Ramos (cell line): Measurements from ENCODE around the gene PNMT.
"Not testable (repeated sequence)": the region's sequence is repeated elsewhere in the genome, so short reads cannot be mapped to it uniquely, and the experiment has no call there.

Source experiments
- in situ Hi-C: fragments of 300-500 bp; cut with MboI; formaldehyde crosslinking; loops from one replicate; pipeline ENCODE4 v1.14.3; 2022; ENCODE audit warnings: low sequenced_read_pairs; ENCODE audit not compliant: unreplicated experiment

Gene PNMT

GRCh38 chr17:39683295-39683939 is 15.2 kb downstream of the PNMT start:
- in situ Hi-C loops, result no loop called here

DNA sequence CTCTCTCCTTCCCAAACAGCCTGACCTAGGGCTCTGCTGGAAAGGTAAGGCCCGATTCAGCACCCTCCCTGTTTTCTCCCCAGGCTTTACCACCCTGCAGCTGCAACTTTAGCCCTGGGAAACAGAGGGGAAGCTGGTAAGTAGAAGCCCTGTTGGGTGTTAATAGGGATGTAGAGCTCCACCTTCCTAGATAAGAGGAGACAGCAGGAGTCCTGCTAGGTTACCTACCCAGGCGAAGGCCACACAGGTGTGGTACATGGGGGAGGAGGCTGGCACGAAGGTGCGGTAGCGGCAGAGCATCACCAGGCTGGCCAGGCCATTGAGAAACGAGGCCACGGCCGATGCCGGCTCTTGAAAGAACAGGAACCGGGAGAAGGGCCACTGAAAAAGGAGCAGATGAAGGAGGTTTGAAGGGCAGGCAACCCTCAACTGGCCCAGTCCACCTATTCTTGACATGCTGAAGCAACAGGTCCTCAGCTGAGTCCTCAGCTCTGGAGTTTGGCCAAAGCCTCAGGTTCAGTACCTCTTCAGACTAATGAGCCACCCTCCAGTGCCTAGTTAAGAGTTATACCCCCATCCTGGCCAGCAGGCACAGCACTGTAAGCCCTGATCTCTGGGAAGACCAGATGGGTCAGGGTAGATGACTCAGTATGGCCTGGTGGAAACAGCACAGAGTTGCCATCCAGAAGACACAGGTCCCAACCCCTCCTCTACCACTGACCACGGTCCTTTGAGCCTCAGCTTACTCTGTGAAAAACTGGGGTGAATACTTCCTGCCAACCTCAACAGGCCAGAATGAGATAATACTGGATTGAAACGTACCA is 16.3 kb downstream of the PNMT start:
- in situ Hi-C loops, result no loop called here

GRCh38 chr17:39687101-39687545 is 18.9 kb downstream of the PNMT start:
- in situ Hi-C loops, result no loop called here

GRCh38 chr17:39687546-39688474 is 19.6 kb downstream of the PNMT start, which contains the start of gene PGAP3:
TSS of gene PGAP3 (minus strand) at chr17:39688057. CDS start at chr17:39688014, 43 bp downstream.
- in situ Hi-C loops, result no loop called here

DNA sequence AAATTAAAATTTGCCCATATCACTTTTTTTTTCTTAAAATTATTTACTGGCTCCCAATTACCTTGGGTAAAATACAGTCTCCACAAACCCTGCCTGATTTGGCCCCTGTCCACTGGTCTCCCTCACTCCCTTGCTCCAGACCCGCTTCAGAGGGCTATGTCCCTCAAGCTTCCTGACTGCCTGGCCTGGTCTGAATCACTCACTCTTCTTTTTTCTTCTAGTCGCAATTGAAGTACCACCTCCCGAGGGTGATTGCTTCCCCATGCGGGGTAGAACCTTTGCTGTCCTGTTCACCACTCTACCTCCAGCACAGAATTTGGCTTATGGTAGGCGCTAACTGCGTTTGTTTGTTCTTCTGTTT is 20.2 kb downstream of the PNMT start:
- in situ Hi-C loops, result no loop called here

- in situ Hi-C loops, result no loop called here
These were observed 20.7 kb downstream of the PNMT start for GRCh38 chr17:39688945-39689344.

GRCh38 chr17:39694593-39694992 is 26.3 kb downstream of the PNMT start:
- in situ Hi-C loops, result no loop called here

DNA sequence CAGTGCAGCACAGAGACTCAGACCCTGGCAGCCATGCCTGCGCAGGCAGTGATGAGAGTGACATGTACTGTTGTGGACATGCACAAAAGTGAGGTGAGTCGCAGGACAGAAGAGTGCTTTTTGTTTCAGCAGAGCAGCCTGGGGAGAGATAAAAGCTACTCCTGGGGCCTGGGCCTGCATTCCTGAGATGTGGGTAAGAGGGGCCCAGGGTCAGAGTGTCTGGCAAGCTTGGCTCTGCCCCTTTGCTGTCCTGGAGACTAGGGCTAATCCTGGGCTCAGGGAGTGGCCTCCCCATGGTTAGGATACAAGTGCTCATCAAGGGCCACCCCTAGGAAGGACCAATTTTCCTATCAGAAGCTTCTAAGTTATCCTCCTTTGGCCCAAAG is 26.8 kb downstream of the PNMT start:
- in situ Hi-C loops, result no loop called here

- in situ Hi-C loops, result no loop called here
These were observed 28.5 kb downstream of the PNMT start for GRCh38 chr17:39696731-39697130.

GRCh38 chr17:39697961-39698360 is 29.7 kb downstream of the PNMT start:
- in situ Hi-C loops, result no loop called here

DNA sequence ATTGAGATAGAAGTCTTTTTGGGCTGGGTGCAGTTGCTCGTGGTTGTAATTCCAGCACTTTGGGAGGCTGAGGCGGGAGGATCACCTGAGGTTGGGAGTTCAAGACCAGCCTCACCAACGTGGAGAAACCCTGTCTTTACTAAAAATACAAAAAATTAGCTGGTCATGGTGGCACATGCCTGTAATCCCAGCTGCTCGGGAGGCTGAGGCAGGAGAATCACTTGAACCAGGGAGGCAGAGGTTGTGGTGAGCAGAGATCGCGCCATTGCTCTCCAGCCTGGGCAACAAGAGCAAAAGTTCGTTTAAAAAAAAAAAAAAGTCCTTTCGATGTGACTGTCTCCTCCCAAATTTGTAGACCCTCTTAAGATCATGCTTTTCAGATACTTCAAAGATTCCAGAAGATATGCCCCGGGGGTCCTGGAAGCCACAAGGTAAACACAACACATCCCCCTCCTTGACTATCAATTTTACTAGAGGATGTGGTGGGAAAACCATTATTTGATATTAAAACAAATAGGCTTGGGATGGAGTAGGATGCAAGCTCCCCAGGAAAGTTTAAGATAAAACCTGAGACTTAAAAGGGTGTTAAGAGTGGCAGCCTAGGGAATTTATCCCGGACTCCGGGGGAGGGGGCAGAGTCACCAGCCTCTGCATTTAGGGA is 31.0 kb downstream of the PNMT start:
- in situ Hi-C loops, result not testable (repeated sequence)

DNA sequence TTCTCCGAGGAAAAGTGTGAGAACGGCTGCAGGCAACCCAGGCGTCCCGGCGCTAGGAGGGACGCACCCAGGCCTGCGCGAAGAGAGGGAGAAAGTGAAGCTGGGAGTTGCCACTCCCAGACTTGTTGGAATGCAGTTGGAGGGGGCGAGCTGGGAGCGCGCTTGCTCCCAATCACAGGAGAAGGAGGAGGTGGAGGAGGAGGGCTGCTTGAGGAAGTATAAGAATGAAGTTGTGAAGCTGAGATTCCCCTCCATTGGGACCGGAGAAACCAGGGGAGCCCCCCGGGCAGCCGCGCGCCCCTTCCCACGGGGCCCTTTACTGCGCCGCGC is 31.5 kb downstream of the PNMT start, which contains the start of gene ERBB2:
Gene ERBB2, plus strand, starts transcription at position 247 of the 330 bp plus-strand sequence. CDS start 175 bp downstream, outside the sequence.
- in situ Hi-C loops, result no loop called here

- in situ Hi-C loops, result no loop called here
These were observed 32.1 kb downstream of the PNMT start for GRCh38 chr17:39700148-39700987.

- in situ Hi-C loops, result no loop called here
These were observed 32.9 kb downstream of the PNMT start for GRCh38 chr17:39701012-39701783.

- in situ Hi-C loops, result no loop called here
These were observed 33.6 kb downstream of the PNMT start for GRCh38 chr17:39701784-39702422.

- in situ Hi-C loops, result no loop called here
These were observed 34.9 kb downstream of the PNMT start for GRCh38 chr17:39702901-39703893.

GRCh38 chr17:39703913-39704312 is 35.7 kb downstream of the PNMT start:
- in situ Hi-C loops, result no loop called here
